Liver (tissue), 9 donors: Measurements from ENCODE around the gene C12orf76. TPM values are rescaled to one million over a fixed set of nuclear protein-coding genes. Genes with fewer than 3 reads are reported as not detected.

Source experiments
- DNase-seq: peaks from one replicate; pipeline ENCODE4 v3.0.0-alpha.2; 2017; ENCODE audit warnings: low spot score
- H3K27ac ChIP-seq, 2 donors: one replicate each; pipeline ENCODE4 v1.7.0; 2013; ENCODE audit warnings: inconsistent platforms in 2 of 2, low read length in 2 of 2, control low read depth in 1 of 2, low read depth in 1 of 2, mild to moderate bottlenecking in 1 of 2
- H3K27me3 ChIP-seq, 4 donors: one replicate each; pipeline versions ENCODE4 v1.6.1 to v1.7.0; 2013; ENCODE audit warnings: low read length in 3 of 4, inconsistent platforms in 1 of 4, mild to moderate bottlenecking in 1 of 4, moderate library complexity in 1 of 4; ENCODE audit not compliant: control insufficient read depth in 4 of 4, insufficient read depth in 4 of 4
- H3K36me3 ChIP-seq, 4 donors: one replicate each; pipeline versions ENCODE4 v1.6.1 to v1.7.0; 2013; ENCODE audit warnings: low read length in 3 of 4, mild to moderate bottlenecking in 3 of 4, low read depth in 1 of 4, moderate library complexity in 1 of 4; ENCODE audit not compliant: control insufficient read depth in 4 of 4, insufficient read depth in 3 of 4
- H3K4me1 ChIP-seq, 4 donors: one replicate each; pipeline versions ENCODE4 v1.6.1 to v1.7.0; 2013; ENCODE audit warnings: low read length in 3 of 4, mild to moderate bottlenecking in 3 of 4, moderate library complexity in 1 of 4; ENCODE audit not compliant: control insufficient read depth in 4 of 4, insufficient read depth in 4 of 4
- H3K4me3 ChIP-seq, 3 donors: one replicate each; pipeline versions ENCODE4 v1.6.1 to v1.7.0; 2013; ENCODE audit warnings: low read length in 3 of 3, control low read depth in 1 of 3, low read depth in 1 of 3, mild to moderate bottlenecking in 1 of 3
- H3K9ac ChIP-seq, 2 donors: one replicate each; pipeline ENCODE4 v1.7.0; 2013; ENCODE audit warnings: low read length in 2 of 2, mild to moderate bottlenecking in 2 of 2, moderate library complexity in 2 of 2, control low read depth in 1 of 2, low read depth in 1 of 2
- H3K9me3 ChIP-seq, 4 donors: one replicate each; pipeline versions ENCODE4 v1.6.1 to v1.7.0; 2013; ENCODE audit warnings: low read length in 3 of 4; ENCODE audit not compliant: control insufficient read depth in 4 of 4
- ATF3 ChIP-seq: IDR thresholded peaks from 2 replicates; pipeline ENCODE4 v1.6.1; 2016; ENCODE audit warnings: antibody characterized with exemption
- EGR1 ChIP-seq, 2 donors: IDR thresholded peaks; 2 replicates each; pipeline ENCODE4 v1.6.1; 2016 to 2018; ENCODE audit warnings: antibody characterized with exemption in 2 of 2, low read depth in 2 of 2
- FOXA1 ChIP-seq: IDR thresholded peaks from 2 replicates; pipeline ENCODE4 v1.6.1; 2016; ENCODE audit warnings: antibody characterized with exemption
- FOXA2 ChIP-seq: IDR thresholded peaks from 2 replicates; pipeline ENCODE4 v1.6.1; 2016; ENCODE audit warnings: antibody characterized with exemption
- GABPA ChIP-seq, 2 donors: IDR thresholded peaks in 1 of 2; conservative IDR thresholded peaks in 1 of 2; 2 replicates each; pipeline ENCODE4 v1.6.1; 2016; ENCODE audit warnings: antibody characterized with exemption in 2 of 2, mild to moderate bottlenecking in 1 of 2, moderate library complexity in 1 of 2
- HNF4A ChIP-seq, 2 donors: conservative IDR thresholded peaks; 2 replicates each; pipeline ENCODE4 v1.6.1; 2016; ENCODE audit warnings: antibody characterized with exemption in 2 of 2, mild to moderate bottlenecking in 2 of 2
- HNF4G ChIP-seq: IDR thresholded peaks from 2 replicates; pipeline ENCODE4 v1.6.1; 2016; ENCODE audit warnings: antibody characterized with exemption
- JUND ChIP-seq, 2 donors: IDR thresholded peaks; 2 replicates each; pipeline ENCODE4 v1.6.1; 2016; ENCODE audit warnings: antibody characterized with exemption in 2 of 2
- MAX ChIP-seq: IDR thresholded peaks from 2 replicates; pipeline ENCODE4 v1.6.1; 2016; ENCODE audit warnings: antibody characterized with exemption
- NR2F2 ChIP-seq: IDR thresholded peaks from 2 replicates; pipeline ENCODE4 v1.6.1; 2016; ENCODE audit warnings: antibody characterized with exemption
- RAD21 ChIP-seq, 2 donors: IDR thresholded peaks; 2 replicates each; pipeline ENCODE4 v1.6.1; 2016; ENCODE audit warnings: antibody characterized with exemption in 2 of 2, mild to moderate bottlenecking in 2 of 2
- RXRA ChIP-seq, 2 donors: IDR thresholded peaks; 2 replicates each; pipeline ENCODE4 v1.6.1; 2017 to 2018; ENCODE audit warnings: antibody characterized with exemption in 2 of 2, mild to moderate bottlenecking in 1 of 2
- SP1 ChIP-seq: IDR thresholded peaks from 2 replicates; pipeline ENCODE4 v1.6.1; 2018; ENCODE audit warnings: antibody characterized with exemption, mild to moderate bottlenecking
- TAF1 ChIP-seq: conservative IDR thresholded peaks from 2 replicates; pipeline ENCODE4 v1.6.1; 2016; ENCODE audit warnings: antibody characterized with exemption, mild to moderate bottlenecking
- YY1 ChIP-seq: IDR thresholded peaks from 2 replicates; pipeline ENCODE4 v1.6.1; 2016; ENCODE audit warnings: antibody characterized with exemption, mild to moderate bottlenecking
- ZBTB33 ChIP-seq: IDR thresholded peaks from 2 replicates; pipeline ENCODE4 v1.6.1; 2016; ENCODE audit warnings: antibody characterized with exemption
- WGBS: extraction: QIAGEN DNeasy Blood & Tissue Kit; methylation state at CpG from one replicate; pipeline ENCODE4 v1.1.7; 2013; 5-methylcytosine and 5-hydroxymethylcytosine counted together
- polyA plus RNA-seq, 2 donors: library from polyadenylated mRNA; stranded (reverse) in 1 of 2; unstranded in 1 of 2; fragments of 200-250 nt in 1 of 2; fragments of >200 nt in 1 of 2; fragmentation: Nextera tagmentation in 1 of 2; extraction: Ambion mirVana in 1 of 2; gene quantifications; one replicate each; pipeline versions ENCODE4 v1.2.1 to v1.2.3, GENCODE V29; 2013 to 2015
- total RNA-seq, 2 donors: library from RNA; depleted of rRNA; stranded (reverse); fragments of >200 nt; gene quantifications; one replicate each; pipeline ENCODE4 v1.2.3, GENCODE V29; 2014
- TF ChIP-seq, protein P1 (sequence below): fragments of 150-350 bp; IDR thresholded peaks from 2 replicates; pipeline ENCODE4 v1.5.1; 2017; ENCODE audit warnings: improper control_type of control experiment, low read depth, low read length; ENCODE audit not compliant: missing input control
- TF ChIP-seq, protein P2 (sequence below): IDR thresholded peaks from 2 replicates; pipeline ENCODE4 v1.6.1; 2016; ENCODE audit warnings: antibody characterized with exemption, mild to moderate bottlenecking
- donor health status: healthy.
- donor health status: healthy.
- donor health status: healthy.
- donor health status: healthy.
- donor health status: healthy.

Gene C12orf76
- total and polyA plus RNA-seq, 4 donors, result 5.6 to 22.4 (median 6.1) TPM

DNA sequence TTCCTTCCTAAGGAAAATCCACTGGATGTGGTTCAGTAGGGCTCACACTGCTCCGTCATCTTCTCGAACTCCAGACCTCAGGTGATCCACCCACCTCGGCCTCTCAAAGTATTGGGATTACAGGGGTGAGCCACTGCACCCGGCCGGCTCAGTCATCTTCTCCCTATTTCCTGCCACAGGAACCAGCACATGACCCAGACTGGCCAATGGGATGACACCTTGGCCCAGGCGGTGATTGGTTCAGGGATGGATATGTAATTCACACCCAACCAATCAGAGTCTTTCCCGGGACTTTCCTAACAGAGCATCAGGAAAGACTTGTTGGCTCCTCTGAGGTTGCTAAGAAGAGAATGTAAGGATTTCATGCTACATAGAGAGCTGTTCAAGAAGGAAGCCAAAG, 19.2 kb upstream of the C12orf76 start:
- Histone ChIP-seq H3K9me3 (no peaks in the 10 kb centered on the region), H3K4me1 (no peaks in the 10 kb centered on the region), H3K36me3 (no peaks in the 10 kb centered on the region), H3K27me3 (no peaks in the 10 kb centered on the region), H3K4me3 (no peak overlapping the region), H3K9ac (no peak overlapping the region), H3K27ac (no peak overlapping the region)
- no peak for DNase-seq
- 93% methylated on average over 7 of the region's 7 CpGs for WGBS
- TF ChIP-seq FOXA1, result no peak
- no peak for TF ChIP-seq ATF3
- no peak for TF ChIP-seq SP1
- no peak for TF ChIP-seq TAF1
- no peak for TF ChIP-seq EGR1 (IDR thresholded peaks at IDR 0.05; ENCODE audit: low read depth in 2 of 2)
- no peak for TF ChIP-seq HNF4A (conservative IDR thresholded peaks at IDR 0.05)
- no peak for TF ChIP-seq ZBTB33
- TF ChIP-seq, protein P1, sequence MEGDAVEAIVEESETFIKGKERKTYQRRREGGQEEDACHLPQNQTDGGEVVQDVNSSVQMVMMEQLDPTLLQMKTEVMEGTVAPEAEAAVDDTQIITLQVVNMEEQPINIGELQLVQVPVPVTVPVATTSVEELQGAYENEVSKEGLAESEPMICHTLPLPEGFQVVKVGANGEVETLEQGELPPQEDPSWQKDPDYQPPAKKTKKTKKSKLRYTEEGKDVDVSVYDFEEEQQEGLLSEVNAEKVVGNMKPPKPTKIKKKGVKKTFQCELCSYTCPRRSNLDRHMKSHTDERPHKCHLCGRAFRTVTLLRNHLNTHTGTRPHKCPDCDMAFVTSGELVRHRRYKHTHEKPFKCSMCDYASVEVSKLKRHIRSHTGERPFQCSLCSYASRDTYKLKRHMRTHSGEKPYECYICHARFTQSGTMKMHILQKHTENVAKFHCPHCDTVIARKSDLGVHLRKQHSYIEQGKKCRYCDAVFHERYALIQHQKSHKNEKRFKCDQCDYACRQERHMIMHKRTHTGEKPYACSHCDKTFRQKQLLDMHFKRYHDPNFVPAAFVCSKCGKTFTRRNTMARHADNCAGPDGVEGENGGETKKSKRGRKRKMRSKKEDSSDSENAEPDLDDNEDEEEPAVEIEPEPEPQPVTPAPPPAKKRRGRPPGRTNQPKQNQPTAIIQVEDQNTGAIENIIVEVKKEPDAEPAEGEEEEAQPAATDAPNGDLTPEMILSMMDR, result no peak
- TF ChIP-seq HNF4G, result no peak
- TF ChIP-seq NR2F2, result no peak
- no peak for TF ChIP-seq FOXA2
- no peak for TF ChIP-seq MAX
- TF ChIP-seq, protein P2, sequence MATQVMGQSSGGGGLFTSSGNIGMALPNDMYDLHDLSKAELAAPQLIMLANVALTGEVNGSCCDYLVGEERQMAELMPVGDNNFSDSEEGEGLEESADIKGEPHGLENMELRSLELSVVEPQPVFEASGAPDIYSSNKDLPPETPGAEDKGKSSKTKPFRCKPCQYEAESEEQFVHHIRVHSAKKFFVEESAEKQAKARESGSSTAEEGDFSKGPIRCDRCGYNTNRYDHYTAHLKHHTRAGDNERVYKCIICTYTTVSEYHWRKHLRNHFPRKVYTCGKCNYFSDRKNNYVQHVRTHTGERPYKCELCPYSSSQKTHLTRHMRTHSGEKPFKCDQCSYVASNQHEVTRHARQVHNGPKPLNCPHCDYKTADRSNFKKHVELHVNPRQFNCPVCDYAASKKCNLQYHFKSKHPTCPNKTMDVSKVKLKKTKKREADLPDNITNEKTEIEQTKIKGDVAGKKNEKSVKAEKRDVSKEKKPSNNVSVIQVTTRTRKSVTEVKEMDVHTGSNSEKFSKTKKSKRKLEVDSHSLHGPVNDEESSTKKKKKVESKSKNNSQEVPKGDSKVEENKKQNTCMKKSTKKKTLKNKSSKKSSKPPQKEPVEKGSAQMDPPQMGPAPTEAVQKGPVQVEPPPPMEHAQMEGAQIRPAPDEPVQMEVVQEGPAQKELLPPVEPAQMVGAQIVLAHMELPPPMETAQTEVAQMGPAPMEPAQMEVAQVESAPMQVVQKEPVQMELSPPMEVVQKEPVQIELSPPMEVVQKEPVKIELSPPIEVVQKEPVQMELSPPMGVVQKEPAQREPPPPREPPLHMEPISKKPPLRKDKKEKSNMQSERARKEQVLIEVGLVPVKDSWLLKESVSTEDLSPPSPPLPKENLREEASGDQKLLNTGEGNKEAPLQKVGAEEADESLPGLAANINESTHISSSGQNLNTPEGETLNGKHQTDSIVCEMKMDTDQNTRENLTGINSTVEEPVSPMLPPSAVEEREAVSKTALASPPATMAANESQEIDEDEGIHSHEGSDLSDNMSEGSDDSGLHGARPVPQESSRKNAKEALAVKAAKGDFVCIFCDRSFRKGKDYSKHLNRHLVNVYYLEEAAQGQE, result no peak
- TF ChIP-seq RXRA (IDR thresholded peaks at IDR 0.05), result no peak
- TF ChIP-seq RAD21 (IDR thresholded peaks at IDR 0.05), result no peak
- TF ChIP-seq JUND (IDR thresholded peaks at IDR 0.05), result no peak
- no peak for TF ChIP-seq YY1
- TF ChIP-seq GABPA (IDR thresholded peaks at IDR 0.05 in 1 of 2, conservative IDR thresholded peaks at IDR 0.05 in 1 of 2), result no peak
